Measurements from ENCODE around the gene LLCFC1. TPM values are rescaled to one million over a fixed set of nuclear protein-coding genes. Genes with fewer than 3 reads are reported as not detected.

LLCFC1 gene
- total and polyA plus RNA-seq, 2 experiments from 2014 or later: not detected

- no peaks in the 10 kb centered on the region for H3K9me3 ChIP-seq (ENCODE audit: low read depth)
- TF ChIP-seq CTCF (IDR thresholded peaks at IDR 0.05; ENCODE audit: low read depth, low read length): no peak
- no peak overlapping the region for H3K4me3 ChIP-seq
- no peak for DNase-seq (ENCODE audit: low read depth in 1 of 2, low spot score in 1 of 2)
- H3K36me3 ChIP-seq: no peaks in the 10 kb centered on the region
- no peaks in the 10 kb centered on the region for H3K27me3 ChIP-seq
- no peaks in the 10 kb centered on the region for H3K4me1 ChIP-seq (ENCODE audit: low read depth)
- H3K27ac ChIP-seq: no peak overlapping the region
Observed at GRCh38 chr7:142913051-142913450, 26.2 kb upstream of the LLCFC1 start.

- Histone ChIP-seq H3K36me3 (no peaks in the 10 kb centered on the region), H3K4me3 (no peak overlapping the region), H3K9me3 (ENCODE audit: low read depth) (no peaks in the 10 kb centered on the region), H3K4me1 (ENCODE audit: low read depth) (no peaks in the 10 kb centered on the region), H3K27me3 (no peaks in the 10 kb centered on the region), H3K27ac (no peak overlapping the region)
- DNase-seq (ENCODE audit: low read depth in 1 of 2, low spot score in 1 of 2): no peak
- TF ChIP-seq CTCF (IDR thresholded peaks at IDR 0.05; ENCODE audit: low read depth, low read length): no peak
Observed at GRCh38 chr7:142913566-142913965, 25.7 kb upstream of the LLCFC1 start.

GRCh38 chr7:142914121-142914520 lies 25.2 kb upstream of the LLCFC1 start:
- no peak for DNase-seq (ENCODE audit: low read depth in 1 of 2, low spot score in 1 of 2)
- TF ChIP-seq CTCF (IDR thresholded peaks at IDR 0.05; ENCODE audit: low read depth, low read length): no peak

GRCh38 chr7:142915315-142915714 lies 24.0 kb upstream of the LLCFC1 start:
- TF ChIP-seq CTCF (IDR thresholded peaks at IDR 0.05; ENCODE audit: low read depth, low read length): no peak
- Histone ChIP-seq H3K4me1 (ENCODE audit: low read depth) (no peaks in the 10 kb centered on the region), H3K4me3 (no peak overlapping the region), H3K9me3 (ENCODE audit: low read depth) (no peaks in the 10 kb centered on the region), H3K27ac (no peak overlapping the region), H3K36me3 (no peaks in the 10 kb centered on the region), H3K27me3 (no peaks in the 10 kb centered on the region)
- DNase-seq (ENCODE audit: low read depth in 1 of 2, low spot score in 1 of 2): no peak

More at GRCh38 chr7:142914121-142914520, 25.2 kb upstream of the LLCFC1 start:
- no peaks in the 10 kb centered on the region for H3K9me3 ChIP-seq (ENCODE audit: low read depth)
- H3K27me3 ChIP-seq: no peaks in the 10 kb centered on the region
- no peak overlapping the region for H3K4me3 ChIP-seq
- H3K4me1 ChIP-seq (ENCODE audit: low read depth): no peaks in the 10 kb centered on the region
- no peaks in the 10 kb centered on the region for H3K36me3 ChIP-seq
- H3K27ac ChIP-seq: no peak overlapping the region

GRCh38 chr7:142916508-142916907 lies 22.8 kb upstream of the LLCFC1 start:
- no peaks in the 10 kb centered on the region for H3K27me3 ChIP-seq
- H3K9me3 ChIP-seq (ENCODE audit: low read depth): no peaks in the 10 kb centered on the region
- DNase-seq (ENCODE audit: low read depth in 1 of 2, low spot score in 1 of 2): no peak
- H3K4me1 ChIP-seq (ENCODE audit: low read depth): no peaks in the 10 kb centered on the region
- H3K36me3 ChIP-seq: no peaks in the 10 kb centered on the region
- TF ChIP-seq CTCF (IDR thresholded peaks at IDR 0.05; ENCODE audit: low read depth, low read length): no peak
- no peak overlapping the region for H3K4me3 ChIP-seq
- no peak overlapping the region for H3K27ac ChIP-seq

- H3K9me3 ChIP-seq (ENCODE audit: low read depth): no peaks in the 10 kb centered on the region
- no peak for DNase-seq (ENCODE audit: low read depth in 1 of 2, low spot score in 1 of 2)
- no peak for TF ChIP-seq CTCF (IDR thresholded peaks at IDR 0.05; ENCODE audit: low read depth, low read length)
Observed at GRCh38 chr7:142917447-142917846, 21.8 kb upstream of the LLCFC1 start.

More at GRCh38 chr7:142917447-142917846, 21.8 kb upstream of the LLCFC1 start:
- H3K27ac ChIP-seq: no peak overlapping the region
- no peaks in the 10 kb centered on the region for H3K36me3 ChIP-seq
- H3K4me1 ChIP-seq (ENCODE audit: low read depth): no peaks in the 10 kb centered on the region
- H3K27me3 ChIP-seq: no peaks in the 10 kb centered on the region
- no peak overlapping the region for H3K4me3 ChIP-seq
